ENCODE data around the gene A2M. TPM values are rescaled to one million over a fixed set of nuclear protein-coding genes. Genes with fewer than 3 reads are reported as not detected.

A2M gene
- total and polyA plus RNA-seq, 2 of the 13 experiments (the other 11 are each of a cell fraction or from before 2014, with no cell fraction given) = 2,807 to 6,551 TPM

- TF ChIP-seq CENPBD1 (CRISPR knock-in tag; IDR thresholded peaks at IDR 0.05; ENCODE audit: borderline replicate concordance, low read depth) = no peak
- 0 out of 2 replicates have a peak, but pooled peaks have one; percentile 11 for TF ChIP-seq RERE (CRISPR knock-in tag; IDR thresholded peaks at IDR 0.05; ENCODE audit: low read depth)
- TF ChIP-seq RORA (CRISPR knock-in tag; IDR thresholded peaks at IDR 0.05) = no peak
- peak; percentile 69; the same call in 1 of the 2 replicates for TF ChIP-seq NFKB2 (CRISPR knock-in tag; IDR thresholded peaks at IDR 0.05; ENCODE audit: borderline replicate concordance)
- TF ChIP-seq MAX (IDR thresholded peaks at IDR 0.05) = no peak
- peak; percentile 69 for TF ChIP-seq SAP130 (CRISPR knock-in tag; IDR thresholded peaks at IDR 0.05; ENCODE audit: low read depth)
- peak; percentile 91 for TF ChIP-seq SRSF1 (optimal IDR thresholded peaks at IDR 0.05; ENCODE audit: low read depth, low read length)
- TF ChIP-seq ZNF746 (CRISPR knock-in tag; IDR thresholded peaks at IDR 0.05) = no peak
- TF ChIP-seq ADNP (CRISPR knock-in tag; IDR thresholded peaks at IDR 0.05) = no peak
- 0 out of 2 replicates have a peak, but pooled peaks have one; percentile 15 for TF ChIP-seq SMYD3 (CRISPR knock-in tag; IDR thresholded peaks at IDR 0.05)
- peak; percentile 69 for TF ChIP-seq ARID4A (CRISPR knock-in tag; IDR thresholded peaks at IDR 0.05; ENCODE audit: borderline replicate concordance)
- no peak for TF ChIP-seq ZBTB7A (CRISPR knock-in tag; IDR thresholded peaks at IDR 0.05)
- TF ChIP-seq ZNF12 (CRISPR knock-in tag; IDR thresholded peaks at IDR 0.05) = no peak
- TF ChIP-seq SIN3A (IDR thresholded peaks at IDR 0.05; ENCODE audit: borderline replicate concordance, low read depth, low read length) = no peak
- TF ChIP-seq SALL1 (CRISPR knock-in tag; IDR thresholded peaks at IDR 0.05) = 0 out of 2 replicates have a peak, but pooled peaks have one; percentile 56
- no peak for TF ChIP-seq PRMT3 (CRISPR knock-in tag; IDR thresholded peaks at IDR 0.05; ENCODE audit: borderline replicate concordance, low read depth)
- no peak for TF ChIP-seq IRF2 (CRISPR knock-in tag; IDR thresholded peaks at IDR 0.05)
- peak; percentile 39 for TF ChIP-seq MED1 (CRISPR knock-in tag; IDR thresholded peaks at IDR 0.05)
- TF ChIP-seq BATF2 (CRISPR knock-in tag; IDR thresholded peaks at IDR 0.05) = no peak
- TF ChIP-seq NKX3-1 (CRISPR knock-in tag; IDR thresholded peaks at IDR 0.05) = no peak
Measured at GRCh38 chr12:9064201-9064814, 51.4 kb downstream of the A2M start (continued).

Measured in HepG2 (cell line).